ENCODE data around the gene TRIM29.

Gene TRIM29

GRCh38 chr11:120139316-120140069, 1.6 kb upstream of the TRIM29 start:
- no peak for DNase-seq

GRCh38 chr11:120137187-120137610, 714 bp downstream of the TRIM29 start:
- DNase-seq, result no peak

- DNase-seq, result no peak
These were observed 1.6 kb downstream of the TRIM29 start for GRCh38 chr11:120136356-120136755.

GRCh38 chr11:120135838-120136237, 2.1 kb downstream of the TRIM29 start:
- no peak for DNase-seq

- DNase-seq, result no peak
These were observed 3.0 kb downstream of the TRIM29 start for GRCh38 chr11:120134931-120135228.

- DNase-seq, result no peak
These were observed 3.6 kb downstream of the TRIM29 start for GRCh38 chr11:120134106-120134930.

GRCh38 chr11:120133216-120134105, 4.5 kb downstream of the TRIM29 start:
- no peak for DNase-seq

GRCh38 chr11:120132645-120133185, 5.2 kb downstream of the TRIM29 start:
- DNase-seq, result no peak

GRCh38 chr11:120131941-120132644, 5.8 kb downstream of the TRIM29 start:
- no peak for DNase-seq

GRCh38 chr11:120130991-120131760, 6.7 kb downstream of the TRIM29 start:
- DNase-seq, result no peak

- no peak for DNase-seq
These were observed 7.5 kb downstream of the TRIM29 start for GRCh38 chr11:120130176-120130980.

GRCh38 chr11:120129570-120129969, 8.3 kb downstream of the TRIM29 start:
- DNase-seq, result no peak

GRCh38 chr11:120128392-120129119, 9.4 kb downstream of the TRIM29 start:
- DNase-seq, result no peak

GRCh38 chr11:120127236-120127635, 10.7 kb downstream of the TRIM29 start:
- no peak for DNase-seq

GRCh38 chr11:120126620-120127019, 11.3 kb downstream of the TRIM29 start:
- no peak for DNase-seq

- no peak for DNase-seq
These were observed 12.4 kb downstream of the TRIM29 start for GRCh38 chr11:120125509-120125908.

- peak; percentile 5 for DNase-seq
These were observed 12.9 kb downstream of the TRIM29 start for GRCh38 chr11:120125024-120125423.

- DNase-seq, result no peak
These were observed 13.6 kb downstream of the TRIM29 start for GRCh38 chr11:120124355-120124754.

GRCh38 chr11:120123946-120124345, 14.0 kb downstream of the TRIM29 start:
- no peak for DNase-seq
